ENCODE measurements around the gene LRRC26.

GRCh38 chr9:137136881-137137607 is 32.8 kb downstream of the LRRC26 start:
- no peak for TF ChIP-seq CTCF (IDR thresholded peaks at IDR 0.05)
- TF ChIP-seq POLR2A (IDR thresholded peaks at IDR 0.05), result no peak
- no peak for TF ChIP-seq EP300 (IDR thresholded peaks at IDR 0.05)
- TF ChIP-seq POLR2AphosphoS5 (IDR thresholded peaks at IDR 0.05), result no peak

All from stomach (tissue), 4 donors.